Neural cell (in vitro differentiated cells): Measurements from ENCODE around the gene ITPRID1. TPM values are rescaled to one million over a fixed set of nuclear protein-coding genes. Genes with fewer than 3 reads are reported as not detected.

Experiments used
- H2AFZ ChIP-seq: fragments of 200-600, 300-800 bp; sonication (generic), shearing (Covaris generic); 2 replicates; pipeline ENCODE4 v1.6.0; 2014; ENCODE audit warnings: low read depth, mild to moderate bottlenecking, antibody characterized with exemption, low read length, moderate library complexity
- H3F3A ChIP-seq: fragments of 200-600 bp; shearing (Covaris generic); 2 replicates; pipeline ENCODE4 v1.6.1; 2016; ENCODE audit warnings: mild to moderate bottlenecking, moderate library complexity, mixed read lengths, antibody characterized with exemption, low read length; ENCODE audit not compliant: insufficient read depth, poor library complexity, severe bottlenecking
- H3K27ac ChIP-seq: fragments of 200-600, 300-800 bp; sonication (generic), shearing (Covaris generic); 2 replicates; pipeline ENCODE4 v1.5.1; 2014; ENCODE audit warnings: mild to moderate bottlenecking, low read length, moderate library complexity
- H3K27me3 ChIP-seq: fragments of 300-800, 200-600 bp; sonication (generic), shearing (Covaris generic); 2 replicates; pipeline ENCODE4 v1.6.0; 2014; ENCODE audit warnings: mild to moderate bottlenecking, low read depth, low read length, moderate library complexity; ENCODE audit not compliant: insufficient read depth
- H3K36me3 ChIP-seq: fragments of 300-800, 200-600 bp; sonication (generic), shearing (Covaris generic); 2 replicates; pipeline ENCODE4 v1.5.1; 2014; ENCODE audit warnings: mild to moderate bottlenecking, antibody characterized with exemption, low read length, moderate library complexity; ENCODE audit not compliant: insufficient read depth
- H3K4me2 ChIP-seq: fragments of 300-800, 200-600 bp; sonication (generic), shearing (Covaris generic); 2 replicates; pipeline ENCODE4 v1.6.0; 2014; ENCODE audit warnings: mild to moderate bottlenecking, low read length
- H3K4me3 ChIP-seq: fragments of 300-800, 200-600 bp; sonication (generic), shearing (Covaris generic); 2 replicates; pipeline ENCODE4 v1.5.1; 2014; ENCODE audit warnings: mild to moderate bottlenecking, low read length, moderate library complexity
- H3K79me2 ChIP-seq: fragments of 200-600 bp; shearing (Covaris generic); replicated peaks from 2 replicates; pipeline ENCODE4 v1.6.0; 2014; ENCODE audit warnings: mild to moderate bottlenecking, low read length, moderate library complexity; ENCODE audit not compliant: insufficient read depth
- H3K9ac ChIP-seq: fragments of 300-800, 200-600 bp; sonication (generic), shearing (Covaris generic); 2 replicates; pipeline ENCODE4 v1.6.1; 2016; ENCODE audit warnings: mild to moderate bottlenecking, low read length, mixed read lengths
- H3K9me2 ChIP-seq: fragments of 200-600 bp; shearing (Covaris generic); 2 replicates; pipeline ENCODE4 v1.6.1; 2016; ENCODE audit warnings: mild to moderate bottlenecking, low read length, mixed read lengths; ENCODE audit not compliant: insufficient read depth
- H3K9me3 ChIP-seq: fragments of 200-600, 300-800 bp; sonication (generic), shearing (Covaris generic); 2 replicates; pipeline ENCODE4 v1.6.1; 2016; ENCODE audit warnings: mild to moderate bottlenecking, mixed run types, low read length, moderate library complexity, mixed read lengths
- H4K20me1 ChIP-seq: fragments of 200-600 bp; shearing (Covaris generic); 2 replicates; pipeline ENCODE4 v1.6.1; 2016; ENCODE audit warnings: mild to moderate bottlenecking, mixed run types; ENCODE audit not compliant: insufficient read depth
- CTCF ChIP-seq: fragments of 450-650 bp; IDR thresholded peaks from 2 replicates; pipeline ENCODE4 v1.5.1; 2014; ENCODE audit warnings: antibody characterized with exemption, mild to moderate bottlenecking, moderate library complexity; ENCODE audit not compliant: poor library complexity, severe bottlenecking
- EP300 ChIP-seq: fragments of 450-650 bp; conservative IDR thresholded peaks from 2 replicates; pipeline ENCODE4 v1.6.1; 2014; ENCODE audit warnings: antibody characterized with exemption, mild to moderate bottlenecking, moderate library complexity; ENCODE audit not compliant: poor library complexity, severe bottlenecking
- EZH2 ChIP-seq: fragments of 200-600, 300-800 bp; shearing (Covaris generic), sonication (generic); IDR thresholded peaks from 2 replicates; pipeline ENCODE4 v1.6.1; 2014; ENCODE audit warnings: antibody characterized with exemption, low read length, borderline replicate concordance, mild to moderate bottlenecking; ENCODE audit not compliant: insufficient read depth, poor library complexity, severe bottlenecking
- MXI1 ChIP-seq: fragments of 450-650 bp; conservative IDR thresholded peaks from 2 replicates; pipeline ENCODE4 v1.6.1; 2014; ENCODE audit warnings: antibody characterized with exemption, mild to moderate bottlenecking; ENCODE audit not compliant: poor library complexity, severe bottlenecking
- POLR2AphosphoS5 ChIP-seq: IDR thresholded peaks from 2 replicates; pipeline ENCODE4 v1.6.1; 2012
- RAD21 ChIP-seq: fragments of 450-650 bp; conservative IDR thresholded peaks from 2 replicates; pipeline ENCODE4 v1.6.1; 2014; ENCODE audit warnings: antibody characterized with exemption, mild to moderate bottlenecking, moderate library complexity
- REST ChIP-seq: IDR thresholded peaks from 2 replicates; pipeline ENCODE4 v1.6.1; 2012; ENCODE audit warnings: borderline replicate concordance
- SMC3 ChIP-seq: fragments of 450-650 bp; conservative IDR thresholded peaks from 2 replicates; pipeline ENCODE4 v1.6.1; 2014; ENCODE audit warnings: antibody characterized with exemption, mild to moderate bottlenecking, moderate library complexity; ENCODE audit not compliant: poor library complexity
- TAF1 ChIP-seq: IDR thresholded peaks from 2 replicates; pipeline ENCODE4 v1.6.1; 2012; ENCODE audit warnings: low read depth
- polyA plus RNA-seq: library from polyadenylated mRNA; depleted of rRNA; stranded (reverse); fragments of >200 nt; gene quantifications from 2 replicates; pipeline ENCODE4 v1.2.3, GENCODE V29; 2014

The ITPRID1 gene
- polyA plus RNA-seq, 1 donor from 2014 or later = not detected

GRCh38 chr7:31640381-31640780 is 126.5 kb downstream of the ITPRID1 start:
- Histone ChIP-seq H3K9me2 (no peaks in the 10 kb centered on the region), H3K9me3 (no peaks in the 10 kb centered on the region), H3K9ac (no peak overlapping the region), H3K79me2 (no peaks in the 10 kb centered on the region), H3K36me3 (no peaks in the 10 kb centered on the region), H3K27ac (no peak overlapping the region), H3K27me3 (no peaks in the 10 kb centered on the region), H3K4me3 (no peak overlapping the region), H3F3A (no peaks in the 10 kb centered on the region), H2AFZ (no peak overlapping the region), H3K4me2 (no peak overlapping the region), H4K20me1 (no peaks in the 10 kb centered on the region)
- no peak for TF ChIP-seq SMC3
- no peak for TF ChIP-seq EZH2
- no peak for TF ChIP-seq CTCF
- no peak for TF ChIP-seq TAF1
- TF ChIP-seq REST = no peak
- TF ChIP-seq EP300 = no peak
- no peak for TF ChIP-seq MXI1
- no peak for TF ChIP-seq RAD21
- no peak for TF ChIP-seq POLR2AphosphoS5

- H3F3A ChIP-seq = no peaks in the 10 kb centered on the region
- no peaks in the 10 kb centered on the region for H3K27me3 ChIP-seq
- H3K9me2 ChIP-seq = no peaks in the 10 kb centered on the region
- H3K27ac ChIP-seq = no peak overlapping the region
- no peak overlapping the region for H3K4me2 ChIP-seq
- no peaks in the 10 kb centered on the region for H4K20me1 ChIP-seq
- no peaks in the 10 kb centered on the region for H3K36me3 ChIP-seq
- H3K9me3 ChIP-seq = no peaks in the 10 kb centered on the region
- no peaks in the 10 kb centered on the region for H3K79me2 ChIP-seq
- no peak overlapping the region for H2AFZ ChIP-seq
- TF ChIP-seq POLR2AphosphoS5 = no peak
- TF ChIP-seq SMC3 = no peak
- TF ChIP-seq EZH2 = no peak
- no peak overlapping the region for H3K4me3 ChIP-seq
- no peak overlapping the region for H3K9ac ChIP-seq
Measured at GRCh38 chr7:31642681-31643115, 128.8 kb downstream of the ITPRID1 start.

GRCh38 chr7:31646942-31647341 is 133.1 kb downstream of the ITPRID1 start:
- Histone ChIP-seq H3K36me3 (no peaks in the 10 kb centered on the region), H3K9me2 (no peaks in the 10 kb centered on the region), H3K79me2 (no peaks in the 10 kb centered on the region), H3K9me3 (no peaks in the 10 kb centered on the region), H4K20me1 (no peaks in the 10 kb centered on the region), H3F3A (no peaks in the 10 kb centered on the region), H3K27ac (no peak overlapping the region), H3K4me3 (no peak overlapping the region), H3K9ac (no peak overlapping the region), H3K4me2 (no peak overlapping the region), H3K27me3 (no peaks in the 10 kb centered on the region), H2AFZ (no peak overlapping the region)
- no peak for TF ChIP-seq TAF1
- TF ChIP-seq MXI1 = no peak
- no peak for TF ChIP-seq EZH2
- TF ChIP-seq POLR2AphosphoS5 = no peak
- TF ChIP-seq SMC3 = no peak
- TF ChIP-seq REST = no peak
- no peak for TF ChIP-seq RAD21
- TF ChIP-seq CTCF = no peak
- TF ChIP-seq EP300 = no peak
